ENCODE measurements around the gene SMARCA2.

DNA sequence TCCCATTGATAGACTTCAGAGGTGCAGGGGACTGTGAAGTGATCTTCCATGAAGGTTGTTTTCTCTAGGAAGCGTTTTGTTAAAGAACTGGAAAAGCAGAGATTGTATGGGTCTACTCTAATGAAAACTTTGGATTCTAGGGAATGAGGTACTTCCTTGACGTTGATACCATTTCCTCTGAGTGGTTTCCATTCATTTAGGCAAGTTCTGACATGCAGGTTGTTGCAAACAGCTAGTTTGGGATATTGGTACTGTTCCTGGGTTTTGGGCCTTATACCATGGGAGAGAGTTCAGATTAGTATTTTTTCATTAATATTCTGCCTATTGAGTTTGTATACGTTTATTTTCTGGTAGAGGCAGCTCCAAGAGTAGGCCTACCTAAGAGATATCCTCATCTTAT is 25.7 kb downstream of the SMARCA2 start:
- TF ChIP-seq, protein P1, sequence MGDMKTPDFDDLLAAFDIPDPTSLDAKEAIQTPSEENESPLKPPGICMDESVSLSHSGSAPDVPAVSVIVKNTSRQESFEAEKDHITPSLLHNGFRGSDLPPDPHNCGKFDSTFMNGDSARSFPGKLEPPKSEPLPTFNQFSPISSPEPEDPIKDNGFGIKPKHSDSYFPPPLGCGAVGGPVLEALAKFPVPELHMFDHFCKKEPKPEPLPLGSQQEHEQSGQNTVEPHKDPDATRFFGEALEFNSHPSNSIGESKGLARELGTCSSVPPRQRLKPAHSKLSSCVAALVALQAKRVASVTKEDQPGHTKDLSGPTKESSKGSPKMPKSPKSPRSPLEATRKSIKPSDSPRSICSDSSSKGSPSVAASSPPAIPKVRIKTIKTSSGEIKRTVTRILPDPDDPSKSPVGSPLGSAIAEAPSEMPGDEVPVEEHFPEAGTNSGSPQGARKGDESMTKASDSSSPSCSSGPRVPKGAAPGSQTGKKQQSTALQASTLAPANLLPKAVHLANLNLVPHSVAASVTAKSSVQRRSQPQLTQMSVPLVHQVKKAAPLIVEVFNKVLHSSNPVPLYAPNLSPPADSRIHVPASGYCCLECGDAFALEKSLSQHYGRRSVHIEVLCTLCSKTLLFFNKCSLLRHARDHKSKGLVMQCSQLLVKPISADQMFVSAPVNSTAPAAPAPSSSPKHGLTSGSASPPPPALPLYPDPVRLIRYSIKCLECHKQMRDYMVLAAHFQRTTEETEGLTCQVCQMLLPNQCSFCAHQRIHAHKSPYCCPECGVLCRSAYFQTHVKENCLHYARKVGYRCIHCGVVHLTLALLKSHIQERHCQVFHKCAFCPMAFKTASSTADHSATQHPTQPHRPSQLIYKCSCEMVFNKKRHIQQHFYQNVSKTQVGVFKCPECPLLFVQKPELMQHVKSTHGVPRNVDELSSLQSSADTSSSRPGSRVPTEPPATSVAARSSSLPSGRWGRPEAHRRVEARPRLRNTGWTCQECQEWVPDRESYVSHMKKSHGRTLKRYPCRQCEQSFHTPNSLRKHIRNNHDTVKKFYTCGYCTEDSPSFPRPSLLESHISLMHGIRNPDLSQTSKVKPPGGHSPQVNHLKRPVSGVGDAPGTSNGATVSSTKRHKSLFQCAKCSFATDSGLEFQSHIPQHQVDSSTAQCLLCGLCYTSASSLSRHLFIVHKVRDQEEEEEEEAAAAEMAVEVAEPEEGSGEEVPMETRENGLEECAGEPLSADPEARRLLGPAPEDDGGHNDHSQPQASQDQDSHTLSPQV (IDR thresholded peaks at IDR 0.05) = no peak
- TF ChIP-seq YY1 (IDR thresholded peaks at IDR 0.05; ENCODE audit: low read depth, low read length) = no peak
- TF ChIP-seq RAD51 (IDR thresholded peaks at IDR 0.05) = no peak

All from GM12878 (cell line).